Esophagus muscularis mucosa (tissue), 4 donors: ENCODE results near the gene FITM1. TPM values are rescaled to one million over a fixed set of nuclear protein-coding genes. Genes with fewer than 3 reads are reported as not detected.
A peak's percentile ranks its signal among the peaks of the same experiment; 100 is the strongest.

Experiments
- DNase-seq: peaks from one replicate; pipeline ENCODE4 v3.0.0-alpha.2; 2017; ENCODE audit errors: extremely low spot score
- H3K27ac ChIP-seq, 4 donors: fragments of 200-600 bp; sonication (generic); replicated peaks in 1 of 4; 1 replicate in 3 of 4; 2 replicates in 1 of 4; pipeline ENCODE4 v1.5.1; 2016 to 2019; ENCODE audit warnings: mild to moderate bottlenecking in 1 of 4
- H3K27me3 ChIP-seq, 4 donors: fragments of 200-600 bp; sonication (generic); one replicate each; pipeline versions ENCODE4 v1.5.1 to v1.6.0; 2016 to 2019
- H3K36me3 ChIP-seq, 4 donors: fragments of 200-600 bp; sonication (generic); one replicate each; pipeline ENCODE4 v1.5.1; 2016 to 2019
- H3K4me1 ChIP-seq, 4 donors: fragments of 200-600 bp; sonication (generic); one replicate each; pipeline ENCODE4 v1.5.1; 2016 to 2019
- H3K4me3 ChIP-seq, 4 donors: fragments of 200-600 bp; sonication (generic); 1 replicate in 2 of 4; 2 replicates in 2 of 4; pipeline ENCODE4 v1.5.1; 2016 to 2019; ENCODE audit warnings: mild to moderate bottlenecking in 4 of 4, moderate library complexity in 1 of 4
- H3K9me3 ChIP-seq, 4 donors: fragments of 200-600 bp; sonication (generic); 1 replicate in 3 of 4; 2 replicates in 1 of 4; pipeline ENCODE4 v1.5.1; 2016 to 2019
- CTCF ChIP-seq, 3 experiments: fragments of 200-600 bp in 2 of 3; fragments of 450-650 bp in 1 of 3; sonication (generic) in 2 of 3; IDR thresholded peaks; one replicate each; pipeline ENCODE4 v1.5.1; 2017 to 2019; ENCODE audit warnings: antibody characterized with exemption in 3 of 3, mild to moderate bottlenecking in 2 of 3, moderate library complexity in 1 of 3
- EP300 ChIP-seq: sonication (generic); formaldehyde crosslinking; IDR thresholded peaks from one replicate; pipeline ENCODE4 v1.6.1; 2017; ENCODE audit warnings: antibody characterized with exemption
- POLR2A ChIP-seq: fragments of 450-650 bp; IDR thresholded peaks from one replicate; pipeline ENCODE4 v1.6.1; 2017; ENCODE audit warnings: antibody characterized with exemption, moderate library complexity, mild to moderate bottlenecking, low read depth
- POLR2AphosphoS5 ChIP-seq, 2 donors: sonication (generic); formaldehyde crosslinking; IDR thresholded peaks; one replicate each; pipeline ENCODE4 v1.6.1; 2017; ENCODE audit warnings: antibody characterized with exemption in 2 of 2
- WGBS: methylation state at CpG from one replicate; pipeline ENCODE4 v1.1.5; 2018; 5-methylcytosine and 5-hydroxymethylcytosine counted together
- intact Hi-C: fragments of 100-400 bp; cut with DNase I; formaldehyde crosslinking; loops from one replicate; pipeline ENCODE4 v1.15.1; 2023
- total RNA-seq, 4 donors: library from RNA; depleted of rRNA; stranded (reverse); fragments of >200 nt; gene quantifications; one replicate each; pipeline versions ENCODE4 v1.1.0 to v1.2.1, GENCODE V29; 2016

The FITM1 gene
- total RNA-seq, 4 donors from 2014 or later = 0.34 to 0.83 (median 0.52) TPM; not detected in 1

DNA sequence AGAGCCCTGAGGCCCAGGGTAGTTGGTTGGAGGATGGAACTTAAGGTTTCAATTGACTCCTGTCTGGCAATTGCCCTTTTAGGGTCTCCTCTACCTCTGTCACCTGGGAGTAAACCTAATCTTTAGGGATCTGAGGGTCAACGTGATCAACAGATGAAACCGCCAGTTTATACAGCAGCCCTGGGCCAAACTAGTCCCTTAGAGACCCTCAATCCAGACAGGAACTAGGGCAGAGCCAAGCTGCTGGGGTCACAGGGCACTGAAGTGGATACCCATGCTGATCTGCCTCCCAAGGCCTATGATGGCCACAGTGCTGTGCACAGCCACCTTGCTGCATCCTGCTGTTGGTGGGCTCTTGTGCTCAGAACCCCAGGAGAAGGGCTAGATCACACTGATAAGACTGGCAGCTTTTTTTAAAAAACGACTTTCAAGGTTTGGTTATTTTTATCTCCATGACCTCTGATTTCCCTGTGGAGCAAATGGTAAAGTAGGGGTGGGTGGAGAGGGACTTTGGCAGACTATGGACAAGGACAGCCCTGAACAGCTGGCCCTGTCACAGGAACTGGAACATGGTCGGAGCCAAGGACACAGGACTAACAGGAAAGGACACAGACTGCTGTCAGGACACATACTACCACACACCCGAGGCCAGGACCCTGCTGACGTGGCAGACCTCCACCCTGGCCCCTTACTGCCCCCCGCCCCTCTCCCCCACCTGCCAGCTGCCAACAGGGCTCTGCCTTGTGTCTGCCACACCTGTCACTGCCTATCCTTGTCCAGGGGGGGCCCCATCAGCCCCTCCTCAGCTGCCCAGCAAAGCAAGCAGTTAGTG, 474 bp downstream of the FITM1 start:
- Histone ChIP-seq H3K27me3 (no peaks in the 10 kb centered on the region), H3K4me1 (peaks cover 15 to 27% (median 22%) of the 10 kb centered on the region in 4 donors), H3K27ac (peak overlapping the region in 3 of 4 donors; percentile 42 to 70 (median 42)), H3K9me3 (no peaks in the 10 kb centered on the region), H3K36me3 (no peaks in the 10 kb centered on the region), H3K4me3 (no peak overlapping the region)
- intact Hi-C loops = no loop called here
- WGBS = 56% methylated on average over 3 of the region's 7 CpGs
- TF ChIP-seq POLR2A (no peak), POLR2AphosphoS5 (IDR thresholded peaks at IDR 0.05) (peak in 1 of 2 donors; percentile 15), EP300 (no peak), CTCF (IDR thresholded peaks at IDR 0.05) (no peak)
- DNase-seq = no peak

DNA sequence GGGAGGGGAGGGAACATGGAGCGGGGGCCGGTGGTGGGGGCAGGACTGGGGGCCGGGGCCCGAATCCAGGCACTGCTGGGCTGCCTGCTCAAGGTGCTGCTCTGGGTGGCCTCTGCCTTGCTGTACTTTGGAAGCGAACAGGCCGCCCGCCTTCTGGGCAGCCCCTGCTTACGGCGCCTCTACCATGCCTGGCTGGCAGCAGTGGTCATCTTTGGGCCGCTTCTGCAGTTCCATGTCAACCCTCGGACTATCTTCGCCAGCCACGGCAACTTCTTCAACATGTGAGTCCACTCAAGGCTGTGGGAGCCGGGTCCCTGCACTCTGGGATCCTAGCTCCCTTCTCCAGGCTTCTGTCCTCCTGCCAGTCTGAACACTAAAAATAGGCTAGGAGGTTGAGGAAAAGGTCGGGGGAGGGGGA, 1.1 kb downstream of the FITM1 start:
- no peak for TF ChIP-seq POLR2AphosphoS5 (IDR thresholded peaks at IDR 0.05)
- TF ChIP-seq EP300 = no peak
- TF ChIP-seq CTCF (IDR thresholded peaks at IDR 0.05) = no peak
- TF ChIP-seq POLR2A = no peak
- Histone ChIP-seq H3K4me1 (peaks cover 18 to 31% (median 24%) of the 10 kb centered on the region in 4 donors), H3K9me3 (no peaks in the 10 kb centered on the region), H3K36me3 (no peaks in the 10 kb centered on the region), H3K27me3 (no peaks in the 10 kb centered on the region), H3K4me3 (no peak overlapping the region), H3K27ac (peak overlapping the region in 3 of 4 donors; percentile 42 to 70 (median 42))
- WGBS = 86% methylated on average over 5 of the region's 15 CpGs
- no peak for DNase-seq
- intact Hi-C loops = no loop called here

- 73% methylated on average over 17 of the region's 24 CpGs for WGBS
- H3K4me1 ChIP-seq = peaks cover 24 to 37% (median 30%) of the 10 kb centered on the region in 4 donors
- H3K9me3 ChIP-seq = no peaks in the 10 kb centered on the region
- intact Hi-C loops = no loop called here
- TF ChIP-seq POLR2A (no peak), CTCF (IDR thresholded peaks at IDR 0.05) (no peak), EP300 (no peak), POLR2AphosphoS5 (IDR thresholded peaks at IDR 0.05) (no peak)
- H3K4me3 ChIP-seq = no peak overlapping the region
- H3K27me3 ChIP-seq = no peaks in the 10 kb centered on the region
- H3K36me3 ChIP-seq = peaks cover 0 to under 1% (median 0%) of the 10 kb centered on the region in 4 donors
- H3K27ac ChIP-seq = peak overlapping the region in 2 of 4 donors; percentile 42 to 70
- no peak for DNase-seq
Observed at GRCh38 chr14:24132061-24132685, 1.7 kb downstream of the FITM1 start.

GRCh38 chr14:24132976-24133375, 2.5 kb downstream of the FITM1 start:
- no peak for DNase-seq
- Histone ChIP-seq H3K9me3 (no peaks in the 10 kb centered on the region), H3K27me3 (no peaks in the 10 kb centered on the region), H3K27ac (no peak overlapping the region), H3K4me1 (peaks cover 32 to 45% (median 38%) of the 10 kb centered on the region in 4 donors), H3K4me3 (no peak overlapping the region), H3K36me3 (peaks cover 0 to 8% (median 8%) of the 10 kb centered on the region in 4 donors)
- intact Hi-C loops = no loop called here
- no peak for TF ChIP-seq POLR2A
- no peak for TF ChIP-seq EP300
- no peak for TF ChIP-seq POLR2AphosphoS5 (IDR thresholded peaks at IDR 0.05)
- TF ChIP-seq CTCF (IDR thresholded peaks at IDR 0.05) = no peak
- WGBS = 89% methylated on average over 2 of the region's 2 CpGs
